NCI-H1930 (cell line): ENCODE results near the gene PDE7B.

Experiments
- DNase-seq, 2 experiments: peaks; one replicate each; lab custom pipeline; 2025; lab: John Stamatoyannopoulos, UW

Gene PDE7B

GRCh38 chr6:135851442-135852271 lies at the start of gene PDE7B:
PDE7B (plus strand) TSS chr6:135851701.
- DNase-seq = no peak

DNA sequence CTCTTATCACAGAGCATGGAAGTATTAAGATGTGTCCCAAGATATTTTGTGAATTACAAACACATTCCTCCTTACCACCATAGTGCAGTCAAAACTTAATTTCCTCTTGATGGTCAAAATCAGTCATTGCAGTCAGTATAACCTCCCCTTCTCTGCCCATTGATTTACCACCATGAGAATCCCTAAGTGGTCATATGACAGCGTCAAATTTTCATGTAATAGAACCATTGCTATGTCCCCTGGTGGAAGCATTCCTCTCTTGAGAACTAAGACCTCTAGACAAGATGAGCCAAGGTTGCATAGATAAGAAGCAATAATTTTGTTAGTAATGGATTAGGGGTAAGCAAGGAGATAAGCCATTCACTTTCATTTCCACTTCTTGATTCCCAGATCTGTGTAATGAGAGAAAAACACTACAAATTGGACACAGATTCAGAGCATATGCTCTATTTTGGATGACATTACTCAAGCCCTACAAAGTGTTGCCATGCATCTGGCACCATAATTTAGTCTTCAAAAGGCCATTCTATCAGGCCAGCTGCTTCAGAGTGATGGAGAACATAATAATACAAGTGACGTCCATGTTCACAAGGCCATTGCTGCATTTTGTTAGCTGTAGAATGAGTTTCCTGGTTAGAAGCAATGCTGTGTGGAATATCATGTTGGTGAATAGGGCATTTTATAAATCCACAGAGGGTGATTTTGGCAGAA lies 49.6 kb upstream of the PDE7B start:
- DNase-seq = no peak

- no peak for DNase-seq
Observed at GRCh38 chr6:135810486-135810885, 41.0 kb upstream of the PDE7B start.

- no peak for DNase-seq
Observed at GRCh38 chr6:135811170-135811569, 40.3 kb upstream of the PDE7B start.

DNA sequence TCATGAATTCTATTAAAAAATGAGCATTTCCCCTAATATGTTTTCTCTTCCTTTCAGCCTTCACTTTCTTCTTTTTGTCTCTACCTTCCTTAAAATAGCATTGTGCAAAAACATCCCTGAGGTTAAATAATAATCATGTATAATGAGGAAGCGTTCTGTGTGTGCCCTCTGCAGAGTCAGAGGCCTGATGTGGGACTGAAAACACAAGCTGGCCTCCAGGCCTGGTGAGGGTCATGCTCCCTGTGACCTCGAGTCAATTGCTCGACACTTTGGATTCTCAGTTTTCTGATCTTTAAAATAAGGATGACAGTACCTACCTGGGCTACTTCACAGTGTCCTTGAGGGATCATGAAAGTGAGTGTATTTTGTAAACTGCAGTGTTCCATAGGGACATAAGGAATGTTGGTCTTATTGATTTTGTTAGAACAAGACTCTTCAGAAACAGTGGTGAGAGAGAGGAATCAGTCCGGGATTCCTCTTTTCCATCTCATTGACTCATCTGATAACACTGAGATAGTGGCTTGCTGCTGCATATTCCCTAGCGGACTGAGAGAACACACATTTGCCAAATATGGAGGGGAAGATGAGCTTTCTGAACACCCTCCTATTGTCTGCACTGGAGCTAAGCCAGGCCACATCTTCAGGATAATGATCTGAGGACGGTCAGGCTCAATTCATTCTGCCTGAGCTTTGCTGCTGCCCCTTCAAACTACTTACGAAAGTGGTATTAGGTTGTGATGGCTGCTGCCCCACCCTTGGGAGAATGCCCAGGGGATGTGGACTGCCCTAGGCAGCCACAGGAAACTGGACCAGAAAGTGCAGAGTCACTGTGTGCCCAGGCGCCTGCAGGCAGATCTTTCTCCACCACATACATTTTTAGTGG lies 39.6 kb upstream of the PDE7B start:
- no peak for DNase-seq

- no peak for DNase-seq
Observed at GRCh38 chr6:135813401-135813800, 38.1 kb upstream of the PDE7B start.

DNA sequence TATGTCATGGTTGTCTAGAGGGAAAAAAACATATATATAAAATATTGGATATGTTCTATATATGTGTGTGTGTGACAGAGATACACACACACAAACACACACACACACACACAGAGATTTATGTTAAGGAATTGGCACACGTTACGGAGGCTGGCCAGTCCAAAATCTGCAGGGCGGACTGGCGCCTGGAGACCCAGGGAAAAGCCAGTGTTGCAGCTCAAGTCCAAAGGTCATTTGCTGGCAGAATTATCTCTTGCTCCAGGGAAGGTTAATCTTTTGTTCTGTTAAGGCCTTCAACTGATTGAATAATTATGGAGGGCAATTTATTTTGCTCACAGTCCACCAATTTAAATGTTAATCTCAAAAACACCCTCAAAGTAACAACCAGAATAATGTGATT lies 37.5 kb upstream of the PDE7B start:
- no peak for DNase-seq

DNA sequence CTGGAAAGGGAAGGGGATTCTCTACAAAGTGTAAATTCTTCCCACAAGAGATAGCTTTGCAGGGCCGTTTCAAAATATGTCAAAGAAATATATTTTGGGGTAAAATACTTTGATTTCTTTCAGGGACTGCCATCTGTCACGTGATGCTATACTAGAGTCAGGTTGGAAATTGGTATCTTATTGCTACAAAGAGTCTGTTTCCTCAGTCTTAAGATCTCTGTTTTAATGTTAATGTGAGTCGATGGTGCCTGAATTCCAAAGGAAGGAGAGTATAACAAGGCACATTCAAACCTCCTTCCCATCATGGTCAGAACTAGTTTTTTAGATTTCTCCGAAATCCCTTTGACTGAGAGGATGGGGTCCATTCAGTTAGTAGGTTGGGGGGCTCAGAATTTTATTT lies 36.3 kb upstream of the PDE7B start:
- no peak for DNase-seq

GRCh38 chr6:135817035-135817434 lies 34.5 kb upstream of the PDE7B start:
- DNase-seq = no peak

DNA sequence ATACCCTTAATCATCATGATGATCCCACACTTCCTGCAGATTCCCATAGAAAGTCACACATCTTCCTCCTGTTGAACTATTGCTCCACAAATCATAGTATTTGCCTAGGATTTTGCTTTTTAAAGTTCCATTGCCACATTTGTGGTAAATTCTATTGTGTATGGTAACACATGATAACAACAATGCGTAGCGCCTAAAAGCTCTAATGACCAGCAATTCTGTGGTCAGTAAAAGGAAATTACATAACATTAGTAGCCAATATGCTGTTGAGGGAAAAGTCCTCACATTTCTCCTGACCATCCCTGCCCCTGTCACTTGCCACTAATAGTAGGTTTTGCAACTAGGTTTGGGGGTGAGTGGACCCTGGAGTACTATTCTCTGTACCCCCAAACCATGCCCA lies 31.8 kb upstream of the PDE7B start:
- no peak for DNase-seq

DNA sequence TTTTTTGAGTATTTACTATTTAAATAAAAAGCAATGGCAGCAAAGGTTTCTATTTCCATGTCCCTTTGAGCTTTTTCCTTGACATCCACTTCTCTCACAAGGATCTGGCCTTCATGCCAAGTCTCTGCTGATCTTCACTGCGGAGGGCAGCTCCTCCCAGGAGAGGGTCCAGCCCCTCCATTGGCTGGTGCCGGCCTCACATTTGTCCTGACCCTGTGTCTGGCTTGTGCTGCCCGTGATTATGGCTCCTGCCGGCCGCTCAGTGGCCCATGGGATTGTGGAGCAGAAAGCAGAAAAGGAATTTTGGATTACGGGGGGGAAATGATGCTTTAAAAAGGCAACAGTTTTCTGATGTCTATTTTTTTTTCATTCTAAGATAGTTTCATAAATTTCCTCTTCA lies 31.2 kb upstream of the PDE7B start:
- DNase-seq = no peak

DNA sequence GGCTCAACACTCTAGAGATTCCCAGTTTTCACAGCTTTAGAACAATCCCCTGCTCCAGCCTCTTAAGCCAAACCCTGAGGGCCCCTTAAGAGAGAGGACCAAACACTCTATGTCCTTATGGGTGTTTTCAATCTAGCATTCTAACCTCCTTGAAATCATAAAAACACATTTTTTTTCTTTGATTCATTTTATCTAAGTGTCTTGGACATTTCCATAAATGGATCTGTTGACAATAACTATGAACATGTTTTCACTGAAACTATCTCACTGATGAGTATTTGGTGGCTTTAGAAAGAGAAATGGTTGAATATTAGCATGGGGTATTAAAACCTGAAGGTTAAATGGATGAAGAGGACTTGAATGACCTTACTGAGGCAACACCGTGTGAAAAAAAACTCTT lies 27.6 kb upstream of the PDE7B start:
- no peak for DNase-seq

- DNase-seq = no peak
Observed at GRCh38 chr6:135826236-135826804, 25.2 kb upstream of the PDE7B start.

- DNase-seq = no peak
Observed at GRCh38 chr6:135828021-135828420, 23.5 kb upstream of the PDE7B start.

DNA sequence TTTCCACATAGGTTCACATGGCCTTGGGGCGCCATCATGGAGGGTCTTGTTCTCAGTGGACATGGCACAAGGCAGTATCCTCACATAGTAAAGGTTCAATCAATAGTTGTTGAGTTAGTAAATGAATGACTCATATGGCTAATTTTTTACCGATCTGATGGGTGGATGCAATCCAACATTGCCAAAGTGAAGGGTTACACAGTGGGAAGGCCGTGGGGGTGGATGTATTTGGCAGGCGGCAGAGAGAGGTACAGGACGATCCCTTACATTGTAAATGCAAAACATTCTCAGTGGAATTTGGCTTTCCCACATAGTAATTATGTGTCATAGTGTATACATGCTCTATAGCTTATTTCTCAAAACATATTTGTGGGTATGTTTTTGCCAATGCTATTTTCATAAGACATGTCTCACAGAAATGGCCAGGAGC lies 21.0 kb upstream of the PDE7B start:
- DNase-seq = no peak

DNA sequence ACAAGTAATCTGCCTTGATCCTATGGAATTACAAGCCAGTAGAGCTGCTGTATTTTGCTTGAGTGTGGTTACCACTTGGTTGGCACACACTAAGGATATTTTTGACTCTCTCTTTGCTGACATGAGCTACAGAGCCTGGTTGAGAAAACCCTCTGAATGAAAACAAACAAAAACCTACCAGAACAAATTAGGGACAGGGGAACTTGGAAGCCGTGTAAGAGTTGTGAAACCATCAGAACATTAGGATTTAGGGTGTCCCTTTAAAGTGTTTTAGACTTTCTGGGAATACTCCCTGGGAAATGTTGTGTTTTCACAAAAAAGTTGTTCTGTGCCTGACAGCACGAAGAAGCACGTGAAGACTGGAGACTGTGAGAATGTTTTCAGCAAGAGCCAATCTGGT lies 20.5 kb upstream of the PDE7B start:
- DNase-seq = no peak

GRCh38 chr6:135832166-135832565 lies 19.3 kb upstream of the PDE7B start:
- DNase-seq = no peak

DNA sequence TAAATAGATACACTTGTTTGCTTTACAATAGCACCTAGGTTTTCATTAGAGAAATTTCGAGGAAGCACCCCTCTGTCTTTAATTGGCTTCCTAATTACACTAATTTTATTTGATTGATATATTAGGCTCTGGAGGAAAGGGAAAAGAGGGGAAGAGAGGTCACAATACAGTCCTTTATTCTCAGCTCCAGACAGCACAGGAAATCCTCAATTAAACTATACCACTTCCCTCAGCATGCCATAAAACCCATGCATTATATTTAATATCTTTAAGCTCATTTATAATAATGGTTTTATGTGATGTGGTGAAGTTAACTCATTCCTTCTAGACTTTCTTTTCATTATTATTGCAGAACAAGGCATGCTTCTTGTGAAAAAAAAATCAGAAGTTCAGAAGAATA lies 17.7 kb upstream of the PDE7B start:
- DNase-seq = no peak

DNA sequence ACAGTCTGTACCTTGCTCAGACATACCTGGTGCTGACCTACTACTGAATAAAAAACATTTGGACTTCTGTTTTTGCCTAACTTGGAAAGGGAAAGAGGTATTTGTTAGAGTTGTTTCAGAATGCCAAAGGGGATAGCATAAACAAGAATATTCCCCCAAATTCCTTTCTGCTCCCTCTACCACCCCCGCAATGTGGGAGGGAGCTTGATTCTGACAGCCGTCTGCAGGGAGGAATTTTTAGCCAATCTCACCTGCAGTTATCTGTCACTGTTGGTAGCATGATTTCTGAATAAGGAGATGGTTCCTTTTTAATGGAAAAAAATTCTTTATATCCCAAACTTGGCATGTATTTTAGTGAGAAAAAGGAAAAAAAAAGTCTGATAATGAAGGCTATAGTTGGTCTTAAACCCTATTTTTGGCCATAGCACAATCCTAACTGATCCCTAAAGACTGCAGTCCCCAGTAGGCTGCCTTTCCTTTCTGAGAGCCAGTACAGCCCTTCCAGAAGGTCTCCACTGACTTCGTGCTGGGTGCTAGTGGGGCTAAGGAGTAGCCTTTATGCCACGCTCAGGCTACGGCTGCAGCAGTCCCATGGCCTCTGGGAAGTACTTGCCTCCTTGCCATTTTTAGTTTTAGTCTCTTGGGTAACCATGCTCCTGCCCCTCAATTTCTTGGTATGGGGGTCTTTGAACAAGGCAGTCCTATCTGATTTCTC lies 13.6 kb upstream of the PDE7B start:
- DNase-seq = no peak

DNA sequence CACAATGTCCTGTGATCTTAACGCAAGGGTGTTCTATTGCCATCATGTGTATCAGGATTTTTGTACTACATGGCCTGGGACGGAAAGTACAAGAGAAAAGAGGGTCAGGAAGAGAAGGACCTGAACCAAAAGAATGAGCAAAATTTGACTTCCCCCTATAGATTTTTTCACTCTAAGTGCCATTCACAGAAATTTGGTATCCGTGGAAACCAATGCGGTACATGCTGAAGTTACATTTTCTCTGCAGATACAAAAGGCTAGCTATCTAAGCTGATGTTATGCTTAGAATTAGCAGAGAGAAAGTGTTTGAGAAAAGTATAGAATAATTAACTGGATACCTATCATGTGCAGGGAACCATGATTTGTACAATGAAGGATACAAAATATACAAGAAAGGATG lies 12.4 kb upstream of the PDE7B start:
- DNase-seq = no peak

DNA sequence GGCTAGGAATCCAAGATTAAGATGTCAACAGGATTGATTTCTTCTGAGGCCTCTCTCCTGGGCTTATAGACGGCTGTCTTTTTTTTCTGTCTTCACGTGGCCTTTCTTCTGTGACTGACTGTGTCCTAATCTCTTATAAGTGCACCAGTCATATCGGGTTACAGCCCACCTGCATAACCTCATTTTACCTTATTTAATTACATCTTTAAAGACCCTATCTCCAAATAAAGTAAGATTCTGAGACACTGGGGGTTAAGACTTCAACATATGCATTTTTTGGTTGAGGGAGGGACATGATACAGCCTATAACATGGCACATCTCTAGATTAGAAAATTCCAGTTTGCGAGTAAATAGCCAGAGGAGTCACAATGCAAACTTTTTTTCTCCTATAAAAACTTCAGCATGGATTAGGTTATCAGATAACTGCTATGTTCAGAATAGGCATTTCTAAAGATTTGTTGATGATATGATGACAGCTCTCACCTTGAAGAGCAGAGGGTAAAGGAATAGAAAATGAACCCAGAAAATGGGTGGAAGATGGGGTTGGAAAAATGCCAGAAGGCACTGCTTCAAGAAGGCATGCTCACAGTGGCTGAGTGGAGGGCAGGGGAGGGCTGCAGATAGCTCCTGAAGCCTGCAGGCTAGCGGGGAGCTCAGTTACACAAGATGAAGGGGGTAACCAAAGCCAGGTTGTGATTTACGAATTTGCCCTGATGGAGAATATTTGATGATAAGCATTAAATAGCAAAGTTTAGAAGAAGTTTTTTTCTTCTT lies 8.7 kb upstream of the PDE7B start:
- DNase-seq = no peak
